ENCODE data around the gene PRR36. TPM values are rescaled to one million over a fixed set of nuclear protein-coding genes. Genes with fewer than 3 reads are reported as not detected.

The PRR36 gene
- total RNA-seq, 2 donors from 2014 or later = 0.19 to 0.21 TPM

- Mint-ChIP-seq H3K27ac (no peak overlapping the region), H3K9me3 (no peaks in the 10 kb centered on the region), H3K4me3 (peak overlapping the region; percentile 53), H3K27me3 (peaks cover 14% of the 10 kb centered on the region), H3K36me3 (ENCODE audit: low read depth) (no peaks in the 10 kb centered on the region), H3K4me1 (peaks cover 10% of the 10 kb centered on the region)
- ATAC-seq (replicated peaks) = no peak
Measured at GRCh38 chr19:7873304-7874075, 700 bp downstream of the PRR36 start.

DNA sequence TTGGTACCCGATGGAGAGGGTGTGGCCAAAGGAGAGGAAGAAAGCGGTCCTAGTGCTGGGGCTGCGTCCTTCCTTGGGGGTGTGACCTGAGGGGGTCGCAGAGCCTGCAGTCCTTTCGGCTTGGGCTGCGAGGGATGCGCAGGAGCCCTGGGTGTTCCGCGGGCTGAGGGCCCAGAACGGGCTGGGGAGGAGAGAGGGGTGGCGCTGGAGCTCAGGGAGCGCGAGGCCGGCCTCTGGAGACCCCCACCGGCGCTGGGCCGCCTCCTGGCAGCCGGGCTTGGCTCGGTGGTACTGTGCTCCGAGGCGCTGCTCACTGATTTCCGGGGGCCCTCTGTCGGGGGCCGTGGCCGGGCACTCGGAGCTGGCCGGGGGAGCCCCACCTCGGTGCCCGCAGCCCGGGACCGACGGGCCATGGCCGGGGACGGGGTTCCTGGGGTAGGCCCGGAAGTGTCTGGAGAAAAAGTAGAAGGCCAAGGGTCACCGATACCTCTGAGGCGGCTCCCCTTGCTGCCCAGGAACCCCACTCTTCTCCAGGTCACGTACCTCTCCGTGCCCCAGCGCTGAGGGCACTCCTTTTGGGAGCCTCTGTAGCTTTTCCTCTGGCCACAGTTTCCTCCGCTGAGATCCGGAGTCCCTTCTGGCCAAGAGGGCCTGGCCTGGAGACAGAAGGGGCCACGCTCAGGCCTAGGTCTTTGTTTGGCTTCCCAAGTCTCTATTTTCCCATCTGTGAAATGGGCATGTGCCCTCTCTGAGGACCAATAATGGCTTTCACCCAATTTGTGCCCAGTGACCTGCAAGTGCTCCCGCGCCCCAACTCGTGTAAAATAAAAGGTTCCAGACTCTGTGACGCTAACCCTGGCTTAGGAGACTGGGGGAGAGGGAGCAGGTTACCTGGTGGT, 1.6 kb downstream of the PRR36 start:
- peak overlapping the region; percentile 41 for H3K4me3 Mint-ChIP-seq
- no peak overlapping the region for H3K27ac Mint-ChIP-seq
- H3K4me1 Mint-ChIP-seq = peaks cover 10% of the 10 kb centered on the region
- ATAC-seq (replicated peaks) = no peak
- peaks cover 14% of the 10 kb centered on the region for H3K27me3 Mint-ChIP-seq
- H3K36me3 Mint-ChIP-seq (ENCODE audit: low read depth) = no peaks in the 10 kb centered on the region
- H3K9me3 Mint-ChIP-seq = no peaks in the 10 kb centered on the region

GRCh38 chr19:7871437-7872305, 2.5 kb downstream of the PRR36 start:
- no peak overlapping the region for H3K27ac Mint-ChIP-seq
- H3K9me3 Mint-ChIP-seq = no peaks in the 10 kb centered on the region
- peaks cover 10% of the 10 kb centered on the region for H3K4me1 Mint-ChIP-seq
- H3K4me3 Mint-ChIP-seq = peak overlapping the region; percentile 41
- no peaks in the 10 kb centered on the region for H3K36me3 Mint-ChIP-seq (ENCODE audit: low read depth)
- ATAC-seq (replicated peaks) = no peak
- peaks cover 14% of the 10 kb centered on the region for H3K27me3 Mint-ChIP-seq

DNA sequence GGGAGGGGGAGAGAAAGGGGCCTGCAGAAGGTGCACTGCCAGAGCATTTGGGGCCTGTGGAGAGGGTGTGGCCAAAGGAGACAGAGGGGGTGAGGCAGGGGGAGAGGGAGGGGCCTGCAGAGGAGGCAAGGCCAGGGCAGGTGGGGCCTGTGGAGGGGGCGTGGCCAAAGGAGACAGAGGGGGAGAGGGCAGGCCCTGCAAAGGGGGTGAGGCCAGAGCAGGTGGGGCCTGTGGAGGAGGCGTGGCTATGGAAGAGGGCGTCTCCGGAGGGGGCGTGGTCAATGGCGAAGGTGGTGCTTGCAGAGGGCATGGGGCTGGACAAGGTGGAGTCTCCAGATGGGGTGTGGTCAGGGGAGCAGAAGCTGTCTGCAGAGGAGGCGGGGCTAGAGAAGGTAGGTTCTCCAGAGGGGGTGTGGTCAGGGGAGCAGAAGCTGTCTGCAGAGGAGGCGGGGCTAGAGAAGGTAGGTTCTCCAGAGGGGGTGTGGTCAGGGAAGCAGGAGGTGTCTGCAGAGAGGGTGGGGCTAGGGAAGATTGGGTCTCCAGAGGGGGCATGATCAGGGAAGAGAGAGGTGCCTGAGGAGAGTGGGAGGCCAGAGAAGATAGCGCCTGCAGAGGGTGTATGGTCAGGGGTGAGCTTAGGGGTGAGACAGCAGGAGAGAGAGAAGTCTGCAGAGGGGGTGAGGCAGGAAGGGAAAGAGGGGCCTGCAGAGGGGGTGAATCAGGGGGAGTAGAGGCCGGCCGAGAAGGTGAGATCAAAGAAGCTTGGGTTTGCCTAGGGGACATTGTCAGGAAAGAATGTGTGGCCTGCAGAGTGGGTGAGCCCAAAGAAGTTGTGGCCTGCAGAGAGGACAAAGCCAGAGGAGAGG, 3.4 kb downstream of the PRR36 start:
- H3K9me3 Mint-ChIP-seq = no peaks in the 10 kb centered on the region
- no peak overlapping the region for H3K27ac Mint-ChIP-seq
- H3K4me1 Mint-ChIP-seq = peaks cover 10% of the 10 kb centered on the region
- ATAC-seq (replicated peaks) = no peak
- H3K4me3 Mint-ChIP-seq = peak overlapping the region; percentile 41
- H3K27me3 Mint-ChIP-seq = peaks cover 14% of the 10 kb centered on the region
- no peaks in the 10 kb centered on the region for H3K36me3 Mint-ChIP-seq (ENCODE audit: low read depth)

DNA sequence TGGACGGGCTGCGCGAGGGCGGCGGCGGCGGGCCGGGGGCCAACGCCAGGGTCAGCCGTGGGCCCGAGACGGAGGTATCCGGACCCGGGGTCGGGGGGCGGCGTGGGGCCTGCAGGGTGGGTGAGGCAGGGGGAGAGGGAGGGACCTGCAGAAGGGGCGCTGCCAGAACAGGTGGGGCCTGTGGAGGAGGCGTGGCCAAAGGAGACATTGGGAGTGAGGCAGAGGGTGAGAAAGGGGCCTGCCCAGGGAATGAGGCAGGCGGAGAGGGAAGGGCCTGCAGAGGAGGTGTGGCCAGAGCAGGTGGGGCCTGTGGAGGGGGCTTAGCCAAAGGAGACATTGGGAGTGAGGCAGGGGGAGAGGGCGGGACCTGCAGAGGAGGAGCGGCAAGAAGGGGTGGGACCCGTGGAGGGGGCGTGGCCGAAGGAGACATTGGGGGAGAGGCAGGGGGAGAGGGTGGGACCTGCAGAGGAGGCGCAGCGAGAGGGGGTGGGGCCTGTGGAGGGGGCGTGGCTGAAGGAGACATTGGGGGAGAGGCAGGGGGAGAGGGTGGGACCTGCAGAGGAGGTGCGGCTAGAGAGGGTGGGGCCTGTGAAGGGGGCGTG, 4.2 kb downstream of the PRR36 start:
- Mint-ChIP-seq H3K27ac (no peak overlapping the region), H3K4me1 (peaks cover 16% of the 10 kb centered on the region), H3K27me3 (peaks cover 14% of the 10 kb centered on the region), H3K4me3 (peak overlapping the region; percentile 41), H3K36me3 (ENCODE audit: low read depth) (no peaks in the 10 kb centered on the region), H3K9me3 (no peaks in the 10 kb centered on the region)
- no peak for ATAC-seq (replicated peaks)

- Mint-ChIP-seq H3K4me1 (peaks cover 17% of the 10 kb centered on the region), H3K27me3 (peaks cover 14% of the 10 kb centered on the region), H3K9me3 (no peaks in the 10 kb centered on the region), H3K4me3 (peak overlapping the region; percentile 73), H3K27ac (no peak overlapping the region), H3K36me3 (ENCODE audit: low read depth) (no peaks in the 10 kb centered on the region)
- ATAC-seq (replicated peaks) = peak; percentile 67
Measured at GRCh38 chr19:7869453-7869909, 4.7 kb downstream of the PRR36 start.

GRCh38 chr19:7868671-7869452, 5.3 kb downstream of the PRR36 start:
- H3K4me1 Mint-ChIP-seq = peaks cover 17% of the 10 kb centered on the region
- peaks cover 14% of the 10 kb centered on the region for H3K27me3 Mint-ChIP-seq
- H3K27ac Mint-ChIP-seq = no peak overlapping the region
- peak; percentile 85 for ATAC-seq (replicated peaks)
- no peaks in the 10 kb centered on the region for H3K36me3 Mint-ChIP-seq (ENCODE audit: low read depth)
- peak overlapping the region; percentile 73 for H3K4me3 Mint-ChIP-seq
- H3K9me3 Mint-ChIP-seq = no peaks in the 10 kb centered on the region

- Mint-ChIP-seq H3K4me3 (peak overlapping the region; percentile 73), H3K27me3 (peaks cover 14% of the 10 kb centered on the region), H3K27ac (no peak overlapping the region), H3K9me3 (no peaks in the 10 kb centered on the region), H3K36me3 (ENCODE audit: low read depth) (no peaks in the 10 kb centered on the region), H3K4me1 (peaks cover 17% of the 10 kb centered on the region)
- no peak for ATAC-seq (replicated peaks)
Measured at GRCh38 chr19:7868326-7868670, 5.9 kb downstream of the PRR36 start.

GRCh38 chr19:7867092-7867844, 6.9 kb downstream of the PRR36 start:
- H3K27ac Mint-ChIP-seq = no peak overlapping the region
- H3K36me3 Mint-ChIP-seq (ENCODE audit: low read depth) = no peaks in the 10 kb centered on the region
- H3K27me3 Mint-ChIP-seq = peaks cover 14% of the 10 kb centered on the region
- H3K4me3 Mint-ChIP-seq = no peak overlapping the region
- H3K9me3 Mint-ChIP-seq = no peaks in the 10 kb centered on the region
- H3K4me1 Mint-ChIP-seq = peaks cover 17% of the 10 kb centered on the region
- no peak for ATAC-seq (replicated peaks)

- Mint-ChIP-seq H3K4me1 (peaks cover 13% of the 10 kb centered on the region), H3K9me3 (no peaks in the 10 kb centered on the region), H3K27me3 (peaks cover 7% of the 10 kb centered on the region), H3K27ac (no peak overlapping the region), H3K36me3 (ENCODE audit: low read depth) (no peaks in the 10 kb centered on the region), H3K4me3 (no peak overlapping the region)
- ATAC-seq (replicated peaks) = no peak
Measured at GRCh38 chr19:7866399-7867091, 7.6 kb downstream of the PRR36 start.

- Mint-ChIP-seq H3K4me1 (peaks cover 7% of the 10 kb centered on the region), H3K27ac (no peak overlapping the region), H3K9me3 (no peaks in the 10 kb centered on the region), H3K27me3 (no peaks in the 10 kb centered on the region), H3K4me3 (peak overlapping the region; percentile 31), H3K36me3 (ENCODE audit: low read depth) (no peaks in the 10 kb centered on the region)
- no peak for ATAC-seq (replicated peaks)
Measured at GRCh38 chr19:7865262-7865911, 8.8 kb downstream of the PRR36 start.
